Measurements from ENCODE around the gene COL6A1.

- TF ChIP-seq CTCF (IDR thresholded peaks at IDR 0.05; ENCODE audit: extremely low read depth in 1 of 2, insufficient read depth in 1 of 2, low read depth in 1 of 2, low read length in 2 of 2) = no peak
- no peak for TF ChIP-seq MAX (IDR thresholded peaks at IDR 0.05; ENCODE audit: insufficient read depth, insufficient read length)
- TF ChIP-seq GATA2 (IDR thresholded peaks at IDR 0.05; ENCODE audit: insufficient read depth, insufficient read length, low read depth, low read length) = no peak
Observed at GRCh38 chr21:45971616-45972352, 9.8 kb upstream of the COL6A1 start.

Measured in endothelial cell of umbilical vein (primary cell).